NT2/D1 (cell line): ENCODE data around the gene ST6GALNAC2.

ENCODE experiments used
- DNase-seq: peaks from one replicate; pipeline ENCODE4 v3.0.0-alpha.2; 2011; ENCODE audit warnings: low read depth, low spot score
- H3K27me3 ChIP-seq: 2 replicates; pipeline ENCODE4 v1.6.0; 2011; ENCODE audit warnings: mild to moderate bottlenecking; ENCODE audit not compliant: insufficient read length, insufficient read depth
- H3K36me3 ChIP-seq: 2 replicates; pipeline ENCODE4 v1.6.1; 2011; ENCODE audit warnings: mild to moderate bottlenecking, low read length, mixed read lengths; ENCODE audit not compliant: insufficient read depth, insufficient read length
- H3K4me1 ChIP-seq: 2 replicates; pipeline ENCODE4 v1.5.1; 2011; ENCODE audit not compliant: insufficient read depth, insufficient read length
- H3K4me3 ChIP-seq: 2 replicates; pipeline ENCODE4 v1.5.1; 2011; ENCODE audit warnings: low read depth; ENCODE audit not compliant: insufficient read length
- H3K9ac ChIP-seq: 2 replicates; pipeline ENCODE4 v1.6.0; 2011; ENCODE audit warnings: low read depth; ENCODE audit not compliant: insufficient read length
- H3K9me3 ChIP-seq: 2 replicates; pipeline ENCODE4 v1.5.1; 2011; ENCODE audit warnings: mild to moderate bottlenecking, low read length; ENCODE audit not compliant: insufficient read depth
- SUZ12 ChIP-seq: IDR thresholded peaks from 2 replicates; pipeline ENCODE4 v1.6.1; 2011; ENCODE audit not compliant: insufficient read length, insufficient read depth; ENCODE audit errors: extremely low read depth
- YY1 ChIP-seq: IDR thresholded peaks from 2 replicates; pipeline ENCODE4 v1.6.1; 2011; ENCODE audit not compliant: insufficient read length, insufficient read depth
- ZNF274 ChIP-seq: IDR thresholded peaks from 2 replicates; pipeline ENCODE4 v1.6.1; 2011; ENCODE audit warnings: mild to moderate bottlenecking, low read depth, low read length

The ST6GALNAC2 gene

DNA sequence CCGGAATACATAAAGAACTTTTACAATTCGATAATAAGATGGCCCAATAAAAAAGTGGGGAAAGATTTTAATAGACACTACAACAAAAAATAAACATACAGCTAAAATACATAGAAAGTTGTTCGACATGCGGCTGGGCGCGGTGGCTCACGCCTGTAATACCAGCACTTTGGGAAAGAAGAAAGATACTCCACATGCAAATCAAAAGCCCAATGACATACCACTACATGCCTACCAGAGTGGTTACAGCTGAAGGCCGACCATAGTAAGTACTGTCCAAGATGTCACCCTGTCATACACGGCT is 36.5 kb downstream of the ST6GALNAC2 start:
- Histone ChIP-seq H3K9me3 (no peaks in the 10 kb centered on the region), H3K9ac (no peak overlapping the region), H3K4me1 (peaks cover 20% of the 10 kb centered on the region), H3K27me3 (no peaks in the 10 kb centered on the region), H3K36me3 (no peaks in the 10 kb centered on the region), H3K4me3 (no peak overlapping the region)
- TF ChIP-seq ZNF274 (no peak), YY1 (no peak), SUZ12 (no peak)
- no peak for DNase-seq

DNA sequence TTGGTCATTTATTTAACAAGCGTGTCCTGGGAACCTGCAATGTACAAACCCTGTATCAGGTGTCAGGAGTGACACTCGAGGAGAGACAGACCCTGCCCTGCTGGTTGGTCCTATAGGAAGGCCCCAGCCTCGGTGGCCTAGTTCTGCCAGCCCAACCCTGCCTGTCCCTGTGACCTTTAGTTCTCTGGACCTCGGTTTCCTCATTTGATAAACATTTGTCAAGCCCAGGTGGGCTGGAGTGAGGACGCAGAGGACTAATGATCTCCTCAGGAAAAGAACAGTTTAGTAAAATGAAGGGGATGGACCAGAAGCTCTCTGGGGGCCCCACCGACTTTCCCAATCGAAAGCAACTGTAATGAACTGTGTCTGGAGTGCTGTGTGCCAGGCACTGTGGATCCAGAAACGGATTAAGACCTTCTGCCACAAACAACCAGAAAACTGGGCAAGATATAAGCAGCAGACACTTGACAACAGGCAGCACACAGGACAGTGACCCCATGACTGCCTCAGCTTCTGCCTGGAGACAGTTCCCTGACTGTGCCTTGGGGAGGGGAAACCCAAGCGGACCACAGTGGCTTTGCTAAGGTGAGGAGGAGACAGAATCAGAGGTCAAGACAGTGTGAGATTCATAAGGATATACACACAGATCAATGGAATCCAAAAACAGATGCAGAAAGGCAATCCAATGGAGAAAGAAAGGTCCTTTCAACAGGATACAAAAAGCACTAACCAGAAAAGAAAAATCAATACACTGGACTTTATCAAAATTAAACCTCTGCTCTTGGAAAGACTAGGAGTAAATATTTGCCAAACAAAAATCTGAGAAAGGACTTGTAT is 37.1 kb downstream of the ST6GALNAC2 start:
- no peaks in the 10 kb centered on the region for H3K36me3 ChIP-seq
- H3K9ac ChIP-seq = no peak overlapping the region
- H3K4me3 ChIP-seq = no peak overlapping the region
- no peak for TF ChIP-seq SUZ12
- no peak for TF ChIP-seq ZNF274
- no peak for TF ChIP-seq YY1
- DNase-seq = no peak
- H3K9me3 ChIP-seq = no peaks in the 10 kb centered on the region
- H3K4me1 ChIP-seq = peaks cover 20% of the 10 kb centered on the region
- no peaks in the 10 kb centered on the region for H3K27me3 ChIP-seq

DNA sequence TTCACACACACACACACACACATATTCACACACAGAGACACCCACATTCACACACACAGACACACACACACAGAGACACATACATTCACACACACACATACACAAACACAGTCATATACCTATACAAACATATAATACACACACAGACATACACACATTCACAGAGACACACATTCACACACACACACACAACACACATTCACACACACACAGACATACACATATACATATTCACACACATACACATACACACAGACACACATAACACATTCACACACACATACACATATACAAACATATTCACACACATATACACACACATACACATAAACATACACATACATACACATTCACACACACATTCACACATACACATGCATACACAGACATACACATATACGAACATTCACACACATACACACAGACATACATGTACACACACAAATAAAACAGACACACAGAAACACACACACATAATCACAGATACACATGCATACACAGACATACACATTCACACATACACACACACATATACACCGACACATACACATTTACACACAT is 37.9 kb downstream of the ST6GALNAC2 start:
- Histone ChIP-seq H3K9me3 (no peaks in the 10 kb centered on the region), H3K36me3 (no peaks in the 10 kb centered on the region), H3K4me1 (peaks cover 20% of the 10 kb centered on the region), H3K4me3 (no peak overlapping the region), H3K27me3 (no peaks in the 10 kb centered on the region), H3K9ac (no peak overlapping the region)
- no peak for DNase-seq
- no peak for TF ChIP-seq SUZ12
- no peak for TF ChIP-seq ZNF274
- no peak for TF ChIP-seq YY1

DNA sequence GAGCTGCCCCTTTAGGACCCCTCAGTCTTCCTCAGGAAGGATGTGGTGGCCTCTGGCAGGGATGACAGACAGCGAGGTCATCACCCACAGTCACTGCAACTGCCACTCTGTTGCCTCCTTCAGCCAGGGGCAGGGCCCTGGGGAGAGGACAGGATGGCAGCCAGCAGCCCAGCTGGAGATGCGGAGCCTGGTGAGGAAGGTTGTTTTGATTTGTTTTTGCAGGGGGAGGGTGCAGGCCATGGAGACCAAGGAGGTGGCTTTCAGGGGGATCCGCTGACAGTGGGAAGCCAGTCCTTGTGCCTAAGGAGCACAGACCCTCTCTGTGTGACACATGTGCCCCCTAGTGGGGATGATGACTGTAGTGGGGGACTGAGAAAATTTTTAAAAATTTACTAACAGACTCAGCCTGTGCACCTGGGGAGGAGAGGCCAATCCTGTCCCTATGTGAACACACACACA is 38.4 kb downstream of the ST6GALNAC2 start:
- Histone ChIP-seq H3K4me3 (no peak overlapping the region), H3K9ac (no peak overlapping the region), H3K27me3 (no peaks in the 10 kb centered on the region), H3K36me3 (no peaks in the 10 kb centered on the region), H3K4me1 (peaks cover 20% of the 10 kb centered on the region), H3K9me3 (no peaks in the 10 kb centered on the region)
- TF ChIP-seq SUZ12 = no peak
- no peak for TF ChIP-seq YY1
- no peak for TF ChIP-seq ZNF274
- DNase-seq = peak; percentile 40

DNA sequence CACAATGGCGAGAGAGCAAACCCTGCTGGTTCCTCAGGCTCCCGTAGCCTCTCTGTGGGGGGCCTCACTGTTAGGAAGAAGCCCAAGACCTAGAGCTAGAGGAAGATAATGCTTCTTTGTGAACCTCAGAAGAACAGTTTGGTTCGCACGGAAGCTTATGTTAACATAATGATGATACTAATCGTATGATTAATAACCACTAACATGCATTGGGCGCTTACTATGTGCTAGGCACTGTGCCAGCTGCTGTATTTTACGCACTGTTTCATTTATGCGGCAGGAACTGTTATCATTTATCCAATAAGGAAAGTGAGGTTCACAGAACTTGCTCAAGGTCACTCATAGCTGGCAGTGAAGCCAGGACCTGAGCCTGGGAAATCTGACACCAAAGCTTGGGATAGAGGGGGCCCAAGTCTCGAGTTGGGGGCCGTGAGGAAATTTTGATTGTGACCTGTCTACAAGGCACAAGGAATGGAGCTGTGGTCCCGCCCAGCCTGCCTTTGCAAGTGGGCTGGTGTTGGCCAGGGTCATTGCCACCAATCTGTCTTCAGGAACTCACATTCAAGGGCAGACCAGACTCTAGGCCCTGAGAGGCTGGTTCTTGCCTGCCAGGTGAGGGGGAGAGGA is 39.0 kb downstream of the ST6GALNAC2 start:
- Histone ChIP-seq H3K36me3 (no peaks in the 10 kb centered on the region), H3K9ac (no peak overlapping the region), H3K4me3 (no peak overlapping the region), H3K4me1 (peaks cover 20% of the 10 kb centered on the region), H3K9me3 (no peaks in the 10 kb centered on the region), H3K27me3 (no peaks in the 10 kb centered on the region)
- no peak for TF ChIP-seq YY1
- no peak for TF ChIP-seq SUZ12
- TF ChIP-seq ZNF274 = no peak
- no peak for DNase-seq

DNA sequence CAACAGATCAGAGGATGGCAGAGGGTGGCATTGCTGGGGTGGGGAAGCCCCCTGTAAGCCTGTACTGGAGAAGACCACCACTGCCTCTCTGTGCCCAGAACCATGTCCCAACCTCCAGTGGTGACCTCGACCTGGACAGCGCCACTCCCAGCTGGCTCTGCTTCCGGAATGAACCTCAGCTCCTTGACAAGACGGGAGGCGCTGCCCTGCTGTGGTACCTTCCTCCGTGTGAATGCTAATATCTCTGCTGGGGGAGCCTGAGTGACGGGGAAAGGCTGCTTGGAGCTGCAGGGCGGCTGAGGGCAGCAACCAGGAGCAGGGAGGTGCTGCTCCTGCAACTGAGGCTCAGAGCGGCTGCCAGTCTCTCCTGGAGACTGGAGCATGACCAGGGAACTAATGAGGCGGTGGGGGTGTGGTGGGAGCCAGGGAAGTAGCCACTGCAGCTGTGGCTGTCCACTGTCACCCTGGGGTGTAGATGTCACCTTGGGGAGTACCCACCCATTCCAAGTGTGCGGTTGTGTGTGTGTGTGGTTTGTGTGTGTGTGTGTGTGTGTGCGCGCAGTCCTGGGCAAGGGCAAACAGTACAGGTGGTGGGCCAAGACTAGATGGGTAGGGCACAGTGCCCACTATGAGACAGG is 39.6 kb downstream of the ST6GALNAC2 start:
- no peaks in the 10 kb centered on the region for H3K27me3 ChIP-seq
- no peak for DNase-seq
- H3K9ac ChIP-seq = no peak overlapping the region
- H3K36me3 ChIP-seq = no peaks in the 10 kb centered on the region
- TF ChIP-seq ZNF274 = no peak
- no peak for TF ChIP-seq YY1
- no peak for TF ChIP-seq SUZ12
- H3K9me3 ChIP-seq = no peaks in the 10 kb centered on the region
- H3K4me1 ChIP-seq = peaks cover 24% of the 10 kb centered on the region
- no peak overlapping the region for H3K4me3 ChIP-seq
